Measurements from ENCODE around the gene IRF2.
"Not testable (repeated sequence)": the region's sequence is repeated elsewhere in the genome, so short reads cannot be mapped to it uniquely, and the experiment has no call there.

The IRF2 gene

DNA sequence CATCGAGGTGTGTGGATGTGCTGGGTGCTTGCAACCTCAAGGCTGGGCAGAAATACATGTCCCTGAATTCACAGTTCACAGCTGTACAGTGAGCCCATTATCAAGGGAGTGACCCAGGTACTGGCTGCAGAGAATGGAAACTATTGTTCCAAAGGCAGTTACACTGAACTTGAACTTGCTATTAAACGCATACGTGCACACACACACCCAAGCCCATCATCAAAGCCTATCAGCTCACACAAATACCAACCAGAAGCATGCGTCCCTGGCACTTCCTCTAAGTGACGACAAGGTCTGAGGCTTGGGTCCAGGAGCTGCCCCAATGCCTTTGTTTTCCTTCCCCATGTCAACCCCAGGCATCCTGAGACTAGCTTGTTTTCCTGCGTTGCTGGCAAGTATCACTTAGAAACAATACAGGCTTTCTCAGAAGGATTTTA, 88.6 kb downstream of the IRF2 start:
- no peak for DNase-seq

- peak; percentile 46 for DNase-seq
These were observed 89.4 kb downstream of the IRF2 start for GRCh38 chr4:184384810-184385557.

DNA sequence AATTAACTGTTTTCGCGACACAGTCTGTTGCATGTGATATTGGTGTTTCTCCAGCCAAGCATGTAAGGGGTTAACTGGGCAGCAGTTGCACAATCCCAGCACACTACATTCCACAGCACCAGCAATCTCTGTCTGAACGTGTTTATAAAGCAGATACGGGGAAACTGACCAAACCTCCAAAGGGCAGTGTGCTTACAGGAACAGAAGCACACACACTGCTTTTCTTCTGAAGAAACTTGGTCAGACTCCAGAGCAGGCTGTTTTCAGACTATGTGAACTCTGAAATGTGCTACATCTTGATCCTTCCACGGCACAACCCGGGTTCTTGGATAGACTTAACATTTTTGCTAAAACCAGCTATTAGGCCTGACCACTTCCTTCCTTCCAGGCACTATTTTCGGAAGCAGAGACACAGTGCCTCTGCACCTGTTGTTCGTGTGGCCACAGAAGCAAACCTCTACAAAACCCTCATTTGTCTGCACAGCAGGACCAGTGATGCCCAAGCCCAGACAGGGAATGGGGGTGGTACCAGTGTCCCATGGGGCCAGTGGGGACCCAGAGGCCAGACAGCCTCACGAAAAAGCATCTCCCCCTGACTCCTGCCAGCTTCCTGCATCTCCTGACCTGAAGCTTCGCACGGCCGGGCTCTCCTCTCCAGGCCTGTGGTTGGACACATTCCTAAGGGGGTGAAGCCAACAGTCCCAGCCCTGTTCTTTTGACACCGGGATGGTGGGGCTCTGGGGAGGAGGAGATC, 90.1 kb downstream of the IRF2 start:
- peak; percentile 39 for DNase-seq

DNA sequence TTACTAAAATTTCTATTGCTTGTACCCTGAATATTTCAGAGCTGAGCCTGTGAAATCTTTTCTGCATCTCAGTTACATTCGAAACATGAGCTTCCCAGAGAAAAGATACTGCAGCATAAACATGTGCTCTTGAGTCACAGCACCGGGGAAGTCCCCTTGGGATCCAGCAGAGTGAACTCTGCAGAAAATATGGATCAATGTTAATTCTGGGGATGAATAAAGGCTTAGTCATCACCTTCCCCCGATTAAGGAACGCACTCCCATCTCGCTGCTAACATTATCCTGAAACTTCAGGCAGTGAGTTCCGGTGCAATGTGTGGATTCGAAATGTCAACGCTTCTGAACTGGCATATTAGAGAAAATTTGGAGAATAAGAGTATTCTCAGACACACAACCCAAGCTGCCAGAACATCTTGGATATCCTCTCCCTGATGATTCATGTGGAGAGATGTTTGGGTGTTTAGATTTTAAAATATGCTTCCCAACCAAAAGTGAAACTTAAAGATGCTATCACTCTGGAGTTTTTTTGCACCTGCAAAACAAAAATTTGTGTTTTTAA, 90.8 kb downstream of the IRF2 start:
- DNase-seq = no peak

DNA sequence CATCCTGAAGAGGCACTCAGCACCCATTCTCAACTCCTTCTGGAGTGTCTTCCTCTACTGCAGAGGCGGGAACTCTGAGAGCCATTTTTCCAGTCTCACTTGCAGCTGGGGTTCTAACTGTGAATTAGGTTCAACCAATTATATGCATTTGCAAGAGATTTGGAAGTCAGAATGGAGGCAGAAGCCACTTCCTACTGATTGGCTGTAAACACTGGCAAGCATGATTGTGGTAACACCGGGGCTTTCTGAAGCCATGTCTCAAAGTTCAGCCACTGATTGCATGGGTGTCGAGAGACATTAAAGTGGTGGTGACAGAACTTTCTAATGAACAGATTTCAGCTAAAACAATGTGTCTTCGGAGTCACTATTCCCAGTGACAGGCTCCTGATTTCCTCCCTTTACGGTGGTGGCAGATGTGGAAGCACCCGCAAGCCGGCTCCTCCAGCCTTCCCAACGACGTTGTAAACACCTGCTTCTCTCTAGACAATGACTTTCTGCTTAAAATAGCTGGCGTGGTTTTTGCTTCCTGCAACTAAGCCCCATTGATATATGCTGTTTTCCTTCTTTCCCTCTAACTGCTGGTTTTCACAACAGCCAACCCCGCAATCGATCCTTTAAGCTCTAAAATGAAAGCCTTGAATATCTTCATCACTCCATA, 92.0 kb downstream of the IRF2 start:
- DNase-seq = no peak

- no peak for DNase-seq
These were observed 93.6 kb downstream of the IRF2 start for GRCh38 chr4:184380707-184381106.

- DNase-seq = not testable (repeated sequence)
These were observed 94.1 kb downstream of the IRF2 start for GRCh38 chr4:184380214-184380613.

DNA sequence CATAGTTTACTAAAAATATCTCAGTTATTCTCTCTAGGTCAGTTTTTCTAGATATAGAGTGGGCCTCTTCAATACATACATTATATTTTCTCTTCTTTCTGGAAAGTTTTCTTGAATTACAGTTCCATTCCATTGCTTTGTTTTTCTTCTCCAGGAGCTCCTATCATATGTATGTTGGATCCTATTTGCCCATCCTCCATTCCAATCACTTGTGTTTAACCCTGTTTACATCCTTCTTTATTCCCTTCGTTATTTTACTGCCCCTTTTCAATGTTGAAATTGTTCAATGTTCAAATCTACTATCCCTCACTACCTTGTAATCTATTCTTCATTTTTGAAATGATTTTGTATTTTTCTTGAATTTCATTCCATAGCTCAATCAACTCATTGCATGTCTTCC, 97.4 kb downstream of the IRF2 start:
- no peak for DNase-seq

DNA sequence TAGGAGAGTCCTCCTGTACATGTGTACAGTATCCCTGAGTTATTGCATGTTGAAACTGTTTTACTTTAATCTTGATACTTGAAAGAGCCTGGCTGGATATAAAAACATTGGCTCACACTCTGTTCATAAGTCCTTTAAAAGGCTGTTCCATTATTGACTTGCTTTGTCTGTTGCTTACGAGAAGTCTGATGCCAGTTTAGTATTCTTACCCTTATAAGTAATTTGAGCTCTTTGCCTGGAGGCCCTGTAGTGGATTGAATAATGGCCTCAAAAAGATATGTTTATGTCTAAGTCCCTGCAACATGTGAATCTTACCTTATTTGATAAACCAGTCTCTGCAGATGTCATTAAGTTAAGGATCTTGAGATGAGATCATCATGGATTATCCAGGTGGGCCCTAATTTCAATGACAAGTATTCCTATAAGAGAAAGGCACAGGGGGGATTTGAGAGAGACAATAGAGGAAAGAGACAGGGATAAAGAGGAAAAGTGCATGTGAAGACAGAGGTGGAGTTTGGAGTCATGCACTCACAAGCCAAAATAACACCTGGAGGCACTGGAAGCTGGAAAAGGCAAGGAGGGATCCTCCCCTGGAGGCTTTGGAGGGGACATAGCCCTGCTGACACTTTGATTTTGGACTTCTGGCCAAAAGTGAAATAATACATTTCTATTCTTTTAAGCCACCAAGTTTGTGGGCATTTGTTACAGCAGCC, 98.1 kb downstream of the IRF2 start:
- no peak for DNase-seq

- DNase-seq = not testable (repeated sequence)
These were observed 98.7 kb downstream of the IRF2 start for GRCh38 chr4:184375623-184376022.

DNA sequence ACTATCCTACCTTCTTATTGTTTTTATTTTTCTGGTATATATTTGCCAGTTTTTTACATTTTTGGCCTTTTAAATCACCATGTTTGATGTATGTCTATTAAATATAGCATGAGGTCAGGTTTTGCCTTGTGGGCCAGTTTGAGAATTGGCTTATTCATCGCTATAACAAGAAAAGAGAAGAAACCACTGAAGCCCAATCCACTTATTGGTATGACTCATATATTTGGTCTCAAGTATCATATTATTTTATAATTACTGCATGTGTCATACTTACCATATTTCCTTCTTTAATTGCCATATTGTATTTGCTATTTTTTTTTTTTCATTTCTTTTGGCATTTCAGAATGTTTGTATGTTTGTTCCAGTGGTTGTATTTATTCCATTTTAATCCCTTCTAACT, 99.3 kb downstream of the IRF2 start:
- DNase-seq = no peak

DNA sequence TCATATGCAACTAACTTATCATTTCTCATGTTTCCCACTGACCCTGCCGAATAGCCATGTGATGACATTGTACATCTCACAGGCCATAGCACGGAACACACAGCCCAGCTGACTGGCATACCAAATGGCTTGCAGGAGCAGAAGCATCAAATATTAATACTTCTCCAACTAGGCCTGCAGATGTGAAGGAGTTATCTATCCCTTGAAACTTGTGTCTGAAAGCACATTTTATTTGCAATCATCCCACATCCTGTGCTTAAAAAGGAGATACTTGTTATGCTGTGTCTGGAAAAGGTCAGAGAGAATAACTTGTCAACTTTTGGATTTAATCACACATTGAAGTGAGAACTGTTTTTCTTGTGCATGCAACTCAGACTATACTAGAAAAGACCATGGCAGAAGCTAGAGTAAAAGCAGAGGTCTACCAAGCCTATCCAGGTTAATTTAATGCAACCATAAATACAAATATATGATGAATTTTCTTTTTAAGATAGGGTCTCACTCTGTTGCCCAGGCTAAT, 100.4 kb downstream of the IRF2 start:
- no peak for DNase-seq

DNA sequence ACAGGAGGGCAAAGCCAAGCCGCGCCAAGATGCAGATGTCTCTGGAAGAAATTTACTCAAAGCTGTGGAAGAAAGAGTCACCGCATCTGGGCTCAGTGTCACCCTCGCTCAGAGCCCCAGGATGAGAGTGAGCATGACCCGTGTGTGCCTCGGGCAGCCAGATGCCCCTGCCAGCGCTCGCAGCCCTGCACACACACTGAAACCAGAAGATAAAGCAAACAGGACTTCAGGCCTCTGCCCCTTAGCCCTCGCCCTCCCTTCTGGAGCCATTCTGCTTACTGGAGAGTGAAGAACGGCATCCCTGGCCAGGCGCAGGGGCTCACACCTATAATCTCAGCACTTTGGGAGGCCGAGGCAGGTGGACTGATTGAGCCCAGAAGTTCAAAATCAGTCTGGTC, 103.0 kb downstream of the IRF2 start:
- no peak for DNase-seq

GRCh38 chr4:184370711-184371389, 103.5 kb downstream of the IRF2 start:
- no peak for DNase-seq

- no peak for DNase-seq
These were observed 104.5 kb downstream of the IRF2 start for GRCh38 chr4:184369871-184370270.

DNA sequence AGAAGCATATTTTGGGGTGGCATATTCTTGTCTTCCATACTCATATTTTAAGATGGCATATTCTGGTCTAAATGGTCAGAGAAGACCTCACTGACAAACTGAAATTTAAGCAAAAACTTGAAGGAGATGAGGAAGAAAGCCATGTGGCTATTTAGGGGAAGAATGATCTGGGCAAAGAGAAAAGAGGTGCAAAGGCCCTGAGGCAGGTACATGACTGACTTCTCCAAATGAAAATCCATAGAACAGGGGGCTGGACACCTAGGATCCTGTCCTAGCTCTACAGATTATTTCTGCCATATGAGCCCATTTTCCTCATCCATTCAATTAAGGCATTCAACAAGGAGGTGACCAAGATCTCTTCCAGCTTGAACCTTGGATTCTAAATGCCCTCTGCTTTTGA, 105.6 kb downstream of the IRF2 start:
- DNase-seq = no peak

- DNase-seq = no peak
These were observed 106.1 kb downstream of the IRF2 start for GRCh38 chr4:184368290-184368689.

GRCh38 chr4:184364100-184364921, 110.0 kb downstream of the IRF2 start:
- DNase-seq = no peak

- no peak for DNase-seq
These were observed 111.1 kb downstream of the IRF2 start for GRCh38 chr4:184363258-184363657.

- no peak for DNase-seq
These were observed 112.0 kb downstream of the IRF2 start for GRCh38 chr4:184362396-184362795.

DNA sequence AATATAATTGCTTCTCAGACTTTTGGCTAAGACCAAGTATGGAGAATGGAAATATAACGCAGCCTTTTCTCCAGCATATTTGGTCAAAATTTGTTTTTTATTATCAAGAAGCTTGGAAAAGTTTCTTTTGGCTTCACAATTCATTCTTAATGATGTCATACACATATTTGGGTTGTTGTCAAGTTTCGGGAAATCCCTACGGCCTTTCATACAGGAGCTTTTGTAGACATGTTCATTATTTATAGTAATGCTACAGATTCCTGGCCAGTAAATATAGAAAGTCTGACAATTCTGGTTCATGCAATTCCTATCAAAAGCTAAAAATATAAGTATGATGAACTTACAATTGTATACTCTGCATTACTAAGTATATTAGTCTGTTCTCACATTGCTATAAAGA, 112.9 kb downstream of the IRF2 start:
- peak; percentile 41 for DNase-seq
